Epidermal melanocyte (primary cell): ENCODE measurements around the gene RXFP1.
"Not testable (repeated sequence)": the region's sequence is repeated elsewhere in the genome, so short reads cannot be mapped to it uniquely, and the experiment has no call there.

ENCODE experiments used
- DNase-seq: peaks from one replicate; pipeline ENCODE4 v3.0.0; 2011; ENCODE audit warnings: low spot score; ENCODE audit not compliant: insufficient read length

RXFP1 gene

DNA sequence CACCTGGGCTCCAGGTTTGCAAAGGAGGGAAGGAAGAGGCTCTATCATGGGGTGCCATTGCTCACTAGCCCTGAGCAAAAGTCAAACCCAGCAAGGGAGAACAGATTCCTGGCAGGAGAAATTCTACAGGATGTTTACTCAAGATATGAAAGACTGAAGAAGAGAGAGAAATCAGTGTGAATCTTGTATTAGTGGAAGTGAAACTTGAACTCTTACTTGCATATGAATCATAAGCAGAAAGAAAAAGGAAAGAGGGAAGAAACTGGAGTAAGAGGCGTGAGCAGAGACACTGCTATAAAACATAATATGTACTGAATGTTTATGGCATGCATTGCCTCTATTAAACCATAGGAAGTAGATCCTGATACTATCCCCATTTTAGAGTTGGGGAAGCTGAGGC is 89.1 kb downstream of the RXFP1 start:
- DNase-seq = no peak

DNA sequence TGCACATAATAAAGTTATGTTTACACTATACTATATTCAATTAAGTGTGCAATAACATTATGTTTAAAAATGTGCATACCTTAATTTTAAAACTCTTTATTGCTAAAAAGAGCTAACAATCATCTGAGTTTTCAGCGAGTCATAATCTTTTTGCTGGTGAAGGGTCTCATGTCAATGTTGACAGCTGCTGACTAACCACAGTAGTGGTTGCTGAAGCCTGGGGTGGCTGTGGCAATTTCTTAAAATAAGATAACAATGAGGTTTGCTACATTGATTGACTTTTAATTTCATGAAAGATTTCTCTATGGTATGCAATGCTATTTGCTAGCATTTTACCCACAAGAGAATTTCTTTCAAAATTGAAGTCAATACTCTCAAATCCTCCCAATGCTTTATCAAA is 91.4 kb downstream of the RXFP1 start:
- no peak for DNase-seq

DNA sequence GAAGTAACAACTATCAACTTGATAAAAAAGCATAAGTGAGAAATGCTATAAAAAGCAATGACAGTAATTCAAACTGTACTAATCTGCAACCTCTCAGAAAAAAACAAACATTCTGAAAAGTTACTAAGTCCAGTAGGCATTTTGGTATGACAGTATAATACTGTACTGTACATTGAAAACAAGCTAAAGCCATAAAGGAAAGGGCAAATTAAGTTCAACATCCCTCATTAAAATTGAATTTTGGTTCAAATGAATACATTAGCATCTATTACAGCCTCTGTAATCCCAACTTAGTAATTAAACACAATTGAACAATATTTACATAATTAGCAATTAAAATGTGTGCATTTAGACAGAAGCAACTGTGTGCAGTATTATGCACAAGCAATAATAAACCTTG is 96.3 kb downstream of the RXFP1 start:
- DNase-seq = no peak

DNA sequence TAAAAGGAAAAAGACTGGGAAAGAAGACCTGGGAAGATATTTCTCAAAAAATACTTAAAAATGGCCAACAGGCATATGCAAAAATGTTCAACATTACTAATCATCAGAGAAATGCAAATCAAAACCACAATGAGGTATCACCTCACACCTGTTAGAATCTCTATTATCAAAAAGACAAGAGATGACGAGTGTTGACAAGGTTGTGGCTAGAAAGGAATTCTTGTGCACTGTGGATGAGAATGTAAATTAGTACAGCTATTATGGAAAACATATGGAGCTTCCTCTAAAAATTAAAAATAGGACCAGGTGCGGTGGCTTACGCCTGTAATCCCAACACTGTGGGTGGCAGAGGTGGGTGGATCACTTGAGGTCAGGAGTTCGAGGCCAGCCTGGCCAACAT is 100.0 kb downstream of the RXFP1 start:
- DNase-seq = no peak

DNA sequence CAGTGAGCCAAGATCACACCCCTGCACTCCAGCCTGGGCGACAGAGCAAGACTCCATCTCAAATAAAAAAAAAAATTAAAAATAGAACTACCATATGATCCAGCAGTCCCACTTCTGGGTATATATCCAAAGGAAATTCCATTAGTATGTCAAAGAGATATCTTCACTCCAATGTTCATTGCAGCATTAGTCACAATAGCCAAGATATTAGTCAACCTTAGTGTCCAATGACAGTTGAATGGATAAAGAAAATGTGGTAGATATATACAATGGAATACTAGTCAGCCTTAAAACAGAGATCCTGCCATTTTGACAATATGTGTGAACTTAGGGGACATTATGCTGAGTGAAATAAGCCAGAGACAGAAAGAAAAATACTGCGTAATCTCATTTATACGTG is 100.6 kb downstream of the RXFP1 start:
- no peak for DNase-seq

DNA sequence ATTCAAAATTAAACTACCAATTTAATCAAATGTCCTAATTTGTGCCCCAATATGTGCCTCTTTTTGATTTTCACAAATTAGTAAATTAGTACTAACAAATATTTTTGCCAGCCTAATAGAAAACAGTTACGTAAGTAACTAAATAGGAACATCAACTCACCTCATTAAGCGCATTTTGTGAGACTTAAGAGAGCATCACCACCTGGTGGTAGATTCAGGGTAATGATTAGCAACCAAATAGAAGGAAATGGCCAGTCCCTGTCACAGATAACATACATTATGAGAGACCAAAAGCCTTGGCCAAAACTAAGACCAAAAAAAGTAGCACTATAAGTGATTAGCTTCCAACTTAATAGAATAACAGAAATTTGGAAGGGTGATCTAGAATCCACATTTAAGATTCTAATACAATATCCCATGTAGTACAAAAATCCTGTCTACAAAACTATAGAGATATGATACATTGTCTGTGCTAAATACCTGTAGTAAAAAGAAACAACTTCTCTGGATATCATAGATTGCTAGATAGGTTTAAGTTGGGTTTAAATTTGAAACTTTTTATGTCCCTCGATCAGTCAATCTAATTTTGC is 103.3 kb downstream of the RXFP1 start:
- DNase-seq = peak; percentile 27

DNA sequence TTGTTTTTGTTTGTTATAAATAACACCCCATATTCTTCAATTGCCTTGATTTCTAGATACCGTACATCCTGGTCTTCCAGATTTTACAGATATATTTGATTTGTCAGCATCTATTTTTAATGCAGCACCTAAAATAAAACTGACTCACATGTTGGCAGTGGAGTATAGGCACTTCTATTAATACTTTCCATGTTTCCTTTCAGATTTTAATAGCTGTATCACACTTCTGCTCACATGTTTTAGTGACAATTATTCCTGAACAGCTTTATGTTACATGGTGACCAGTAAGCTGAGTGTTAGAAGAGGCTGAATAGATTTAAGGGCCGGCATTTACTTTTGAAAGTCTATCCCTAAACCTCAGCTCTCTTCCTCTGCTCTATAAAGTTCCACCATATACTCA is 103.9 kb downstream of the RXFP1 start:
- DNase-seq = no peak

DNA sequence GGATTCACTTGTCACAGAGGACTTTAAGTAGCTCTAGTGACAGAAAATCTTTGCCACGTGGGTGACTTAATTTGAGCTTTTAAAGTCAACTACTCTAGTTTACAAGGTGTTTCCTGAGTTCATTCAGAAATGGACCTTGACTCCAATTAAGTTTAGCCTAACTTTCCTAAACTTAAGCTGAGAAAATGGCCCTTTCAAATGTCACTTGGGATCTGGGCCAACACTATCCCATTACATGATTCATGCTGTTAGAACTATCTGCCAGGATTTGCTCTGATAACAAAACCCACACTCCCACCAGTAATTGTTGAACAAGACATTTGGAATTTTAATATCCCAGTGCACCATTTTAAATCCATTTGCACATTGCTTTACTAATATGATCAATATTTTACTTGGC is 109.2 kb downstream of the RXFP1 start:
- no peak for DNase-seq

DNA sequence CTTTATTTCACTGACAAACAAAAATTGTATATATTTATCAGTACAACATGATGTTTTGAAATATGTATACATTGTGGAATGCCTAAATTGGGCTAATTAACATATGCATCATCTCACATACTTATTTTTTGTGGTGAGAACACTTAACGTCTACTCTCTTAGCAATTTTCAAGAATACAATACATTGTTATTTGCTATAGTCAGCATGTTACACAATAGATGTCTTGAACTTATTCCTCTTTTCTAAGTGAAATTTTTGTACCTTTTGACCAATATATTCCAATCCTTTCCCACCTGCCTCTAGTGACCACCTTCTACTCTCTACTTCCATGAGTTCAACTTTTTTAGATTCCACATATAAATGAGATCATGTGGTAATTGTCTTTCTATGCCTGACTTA is 114.9 kb downstream of the RXFP1 start:
- no peak for DNase-seq

DNA sequence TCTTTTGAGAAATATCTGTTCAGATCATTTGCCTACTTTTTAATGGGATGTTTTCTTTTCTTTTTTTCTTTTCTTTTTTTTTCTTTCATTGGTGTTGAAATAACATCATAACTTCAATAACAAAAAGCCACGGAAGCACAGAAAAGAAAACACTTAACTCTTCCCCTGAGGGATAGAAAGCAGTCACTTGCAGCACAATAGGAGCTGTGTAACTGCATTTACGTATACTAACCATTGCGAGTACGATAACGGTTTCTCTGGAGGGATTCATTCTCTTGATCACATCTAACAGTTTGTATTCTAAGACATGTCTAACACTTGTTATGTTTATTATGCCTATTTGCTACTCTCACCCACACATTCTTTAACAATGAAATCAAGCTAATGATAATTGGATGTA is 122.7 kb downstream of the RXFP1 start:
- DNase-seq = no peak

DNA sequence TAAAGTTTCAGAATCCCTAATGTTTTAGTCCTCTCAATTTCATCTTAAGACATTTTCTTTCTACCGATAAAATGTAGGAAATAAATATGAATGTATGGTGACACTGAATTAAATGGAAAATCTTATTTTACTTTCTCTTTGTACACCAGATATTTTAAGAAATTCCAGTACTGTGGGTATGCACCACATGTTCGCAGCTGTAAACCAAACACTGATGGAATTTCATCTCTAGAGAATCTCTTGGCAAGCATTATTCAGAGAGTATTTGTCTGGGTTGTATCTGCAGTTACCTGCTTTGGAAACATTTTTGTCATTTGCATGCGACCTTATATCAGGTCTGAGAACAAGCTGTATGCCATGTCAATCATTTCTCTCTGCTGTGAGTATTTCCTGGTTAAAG is 123.1 kb downstream of the RXFP1 start:
- no peak for DNase-seq

DNA sequence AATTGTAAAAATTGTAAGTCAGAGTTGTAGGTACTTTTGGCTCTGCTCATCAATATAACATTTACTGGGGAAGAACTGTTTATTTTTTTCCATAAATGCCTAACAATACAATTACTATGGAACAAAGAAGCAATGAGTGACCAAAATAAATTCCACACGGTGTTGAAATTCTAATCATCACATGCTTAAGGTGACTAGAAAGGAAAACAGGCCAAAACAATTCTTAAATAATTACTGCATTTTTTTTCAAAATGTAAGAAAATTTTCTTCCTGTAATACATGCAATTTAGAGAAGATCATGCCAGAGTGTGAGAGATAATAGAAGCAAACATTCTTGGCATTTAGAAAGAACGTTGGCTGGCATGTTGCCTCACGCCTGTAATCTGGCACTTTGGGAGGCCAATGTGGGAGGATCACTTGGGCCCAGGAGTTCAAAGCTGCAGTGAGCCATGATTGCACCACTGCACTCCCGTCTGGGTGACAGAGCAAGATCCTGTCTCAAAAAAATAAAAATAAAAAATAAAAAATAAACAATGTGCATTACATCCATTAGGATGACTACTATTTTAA is 127.5 kb downstream of the RXFP1 start:
- no peak for DNase-seq

DNA sequence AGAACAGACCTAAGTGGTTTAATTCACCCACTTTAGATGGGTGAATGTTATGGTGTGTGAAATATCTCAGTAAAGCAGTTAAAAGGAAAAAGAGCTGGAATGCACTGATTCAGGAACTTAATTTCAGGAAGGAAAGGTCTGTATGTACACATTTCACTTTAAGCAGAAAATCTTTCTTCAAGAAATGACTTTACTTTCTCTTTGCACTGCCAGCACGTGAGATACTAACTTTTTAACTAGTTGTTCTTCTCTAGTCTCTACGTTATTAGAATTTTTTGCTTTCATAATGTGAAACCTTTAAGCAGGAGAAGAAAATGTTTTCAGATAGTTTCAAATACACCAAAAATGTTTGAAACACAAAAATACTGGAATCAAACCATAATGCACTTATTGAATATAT is 131.2 kb downstream of the RXFP1 start:
- no peak for DNase-seq

DNA sequence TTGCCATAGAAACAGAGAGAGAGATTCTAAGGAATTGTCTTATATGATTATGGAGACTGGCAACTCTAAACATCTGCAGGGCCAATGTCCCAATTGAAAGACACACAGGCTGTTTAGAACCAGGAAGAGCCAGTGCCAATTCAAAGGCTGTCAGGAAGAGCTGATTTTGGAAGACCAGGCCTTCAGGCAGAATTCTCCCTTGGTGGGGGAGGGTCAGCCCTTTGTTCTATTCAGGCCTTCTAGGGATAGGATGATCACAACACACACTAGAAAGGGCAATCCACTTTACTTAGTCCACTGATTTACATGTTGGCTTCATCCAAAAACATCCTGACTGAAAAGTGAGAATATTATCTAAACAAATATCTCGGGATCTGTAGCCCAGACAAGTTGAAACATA is 134.8 kb downstream of the RXFP1 start:
- DNase-seq = no peak

DNA sequence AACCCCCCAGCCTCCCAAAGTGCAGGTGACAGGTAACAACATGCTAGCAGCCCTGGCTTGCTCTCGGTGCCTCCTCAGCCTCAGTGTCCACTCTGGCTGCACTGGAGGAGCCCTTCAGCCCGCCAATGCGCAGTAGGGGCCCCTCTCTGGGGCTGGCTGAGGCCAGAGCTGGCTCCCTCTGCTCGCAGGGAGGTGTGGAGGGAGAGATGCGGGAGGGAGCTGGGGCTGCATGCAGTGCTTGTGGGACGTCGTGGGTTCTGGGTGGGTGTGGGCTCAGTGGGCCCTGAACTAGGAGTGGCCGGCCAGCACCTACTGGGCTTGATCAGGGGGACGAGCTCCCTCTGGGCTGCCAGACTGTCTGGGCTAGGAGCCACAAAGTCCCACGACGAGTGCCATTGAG is 135.6 kb downstream of the RXFP1 start:
- no peak for DNase-seq

DNA sequence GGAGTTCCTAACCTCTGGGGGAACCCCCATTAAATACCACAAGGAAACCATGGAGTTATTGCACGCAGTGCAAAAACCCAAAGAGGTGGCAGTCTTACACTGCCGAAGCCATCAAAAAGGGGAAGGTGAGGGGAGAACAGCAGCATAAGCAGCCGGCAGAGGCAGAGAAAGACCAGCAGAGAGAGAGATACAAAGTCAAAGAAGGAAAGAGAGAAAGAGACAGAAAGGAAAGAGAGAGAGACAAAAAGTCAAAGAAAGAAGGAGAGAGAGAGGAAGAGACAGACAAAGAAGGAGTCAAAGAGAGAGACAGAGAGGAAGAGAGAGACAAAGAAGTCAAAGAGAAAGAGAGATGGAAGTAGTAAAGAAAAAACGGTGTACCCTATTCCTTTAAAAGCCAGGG is 141.6 kb downstream of the RXFP1 start:
- DNase-seq = not testable (repeated sequence)

DNA sequence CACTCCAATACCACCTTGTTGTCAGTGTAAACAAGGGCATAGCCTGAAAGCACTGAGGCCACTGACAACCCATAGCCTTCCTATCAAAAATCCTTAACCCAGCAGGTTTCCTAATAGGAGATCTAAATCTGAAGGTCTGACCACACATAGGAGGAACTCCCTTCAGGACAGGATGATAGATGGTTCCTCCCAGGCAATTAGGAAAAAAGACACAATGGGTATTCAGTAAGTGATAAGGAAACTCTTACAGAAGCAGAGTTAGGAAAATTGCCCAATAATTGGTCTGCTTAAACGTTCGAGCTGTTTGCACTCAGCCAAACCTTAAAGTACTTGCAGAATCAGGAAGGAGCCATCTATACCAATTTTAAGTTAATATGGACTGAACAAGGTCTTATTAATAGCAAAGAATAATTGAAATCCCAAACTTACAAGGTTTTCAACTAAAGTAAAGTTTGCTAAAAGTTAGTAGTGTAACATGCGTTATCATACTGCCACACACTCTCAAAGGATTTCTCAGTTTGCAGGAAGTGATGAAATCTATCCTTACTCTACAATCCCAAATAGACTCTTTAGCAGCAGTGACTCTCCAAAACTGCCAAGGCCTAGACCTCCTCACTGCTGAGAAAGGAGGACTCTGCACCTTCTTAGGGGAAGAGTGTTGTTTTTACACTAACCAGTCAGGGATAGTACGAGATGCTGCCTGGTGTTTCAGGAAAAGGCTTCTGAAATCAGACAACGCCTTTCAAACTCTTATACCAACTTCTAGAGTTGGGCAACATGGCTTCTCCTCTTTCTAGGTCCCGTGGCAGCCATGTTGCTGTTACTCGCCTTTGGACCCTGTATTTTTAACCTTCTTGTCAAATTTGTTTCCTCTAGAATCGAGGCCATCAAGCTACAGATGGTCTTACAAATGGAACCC is 142.3 kb downstream of the RXFP1 start:
- not testable (repeated sequence) for DNase-seq

DNA sequence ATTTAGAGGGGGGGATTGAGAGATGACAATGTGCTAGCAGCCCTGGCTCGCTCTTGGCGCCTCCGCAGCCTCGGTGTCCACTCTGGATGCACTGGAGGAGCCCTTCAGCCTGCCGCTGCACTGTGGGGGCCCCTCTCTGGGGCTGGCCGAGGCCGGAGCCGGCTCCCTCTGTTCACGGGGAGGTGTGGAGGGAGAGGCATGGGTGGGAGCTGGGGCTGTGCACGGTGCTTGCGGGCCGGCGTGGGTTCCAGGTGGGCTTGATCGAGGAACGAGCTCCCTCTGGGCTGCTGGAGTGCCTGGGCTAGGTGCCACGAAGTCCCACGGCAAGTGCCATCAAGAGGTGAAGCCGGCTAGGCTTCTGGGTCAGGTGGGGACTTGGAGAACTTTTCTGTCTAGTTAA is 143.1 kb downstream of the RXFP1 start:
- DNase-seq = no peak

DNA sequence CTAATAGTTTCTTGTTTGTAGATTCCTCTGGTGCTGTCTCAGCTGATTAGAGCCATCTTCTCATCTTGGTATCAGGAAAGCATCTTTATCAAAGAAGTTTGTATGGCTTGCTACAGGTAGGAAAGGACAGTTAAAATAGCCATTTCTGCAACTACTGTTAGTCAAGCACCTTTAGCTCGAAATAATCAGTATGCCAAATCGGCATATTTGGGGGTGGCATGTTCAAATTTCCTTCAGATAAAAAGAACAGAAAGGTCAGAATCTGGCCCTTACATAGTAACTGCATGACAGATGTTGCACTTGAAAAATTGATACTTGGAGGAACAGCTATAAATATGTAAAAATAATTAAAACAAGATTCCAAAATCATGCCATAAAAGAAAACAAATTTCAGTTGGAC is 145.2 kb downstream of the RXFP1 start:
- DNase-seq = no peak

DNA sequence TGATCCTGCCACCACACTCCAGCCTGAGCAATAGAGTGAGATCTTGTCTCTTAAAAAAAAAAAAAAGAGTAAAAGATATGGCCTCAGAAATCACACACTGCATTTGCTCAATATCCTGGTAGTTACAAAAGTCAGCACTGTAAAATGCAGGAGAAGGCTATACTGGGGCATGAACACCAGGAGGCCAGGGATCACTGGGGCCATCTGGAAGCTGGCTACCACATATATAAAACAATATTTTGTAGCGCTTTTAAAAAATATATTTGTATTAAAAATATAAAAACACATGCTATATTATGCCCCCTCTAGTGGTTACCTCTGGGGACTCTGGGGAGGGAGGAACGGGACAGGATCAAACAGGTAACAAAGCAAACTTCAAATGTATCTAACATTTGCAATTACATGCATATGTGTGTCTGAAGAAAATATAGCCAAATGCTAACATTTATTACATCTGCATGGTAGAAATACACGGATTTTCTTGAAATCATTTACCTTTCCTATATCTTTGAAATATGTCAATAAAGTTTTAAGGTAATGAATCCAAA is 146.0 kb downstream of the RXFP1 start:
- DNase-seq = no peak

DNA sequence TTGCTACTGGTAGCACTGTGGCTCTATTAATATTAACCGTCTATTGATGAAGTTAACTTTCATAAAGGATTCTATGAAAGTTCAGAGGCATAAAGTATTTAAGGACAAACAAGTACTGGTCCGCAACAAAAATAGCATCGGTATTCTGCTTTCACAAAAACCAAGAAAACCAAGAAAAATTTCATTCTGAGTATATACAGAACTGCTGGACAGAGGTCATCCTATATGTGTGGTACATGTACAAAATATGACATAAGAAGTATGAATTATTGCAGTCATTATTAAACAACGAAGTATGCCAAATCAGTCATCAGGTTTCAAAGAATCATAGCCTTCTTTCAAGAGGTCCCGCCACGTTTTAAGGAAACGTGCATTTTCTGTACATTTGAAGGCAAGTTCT is 147.6 kb downstream of the RXFP1 start:
- DNase-seq = no peak

DNA sequence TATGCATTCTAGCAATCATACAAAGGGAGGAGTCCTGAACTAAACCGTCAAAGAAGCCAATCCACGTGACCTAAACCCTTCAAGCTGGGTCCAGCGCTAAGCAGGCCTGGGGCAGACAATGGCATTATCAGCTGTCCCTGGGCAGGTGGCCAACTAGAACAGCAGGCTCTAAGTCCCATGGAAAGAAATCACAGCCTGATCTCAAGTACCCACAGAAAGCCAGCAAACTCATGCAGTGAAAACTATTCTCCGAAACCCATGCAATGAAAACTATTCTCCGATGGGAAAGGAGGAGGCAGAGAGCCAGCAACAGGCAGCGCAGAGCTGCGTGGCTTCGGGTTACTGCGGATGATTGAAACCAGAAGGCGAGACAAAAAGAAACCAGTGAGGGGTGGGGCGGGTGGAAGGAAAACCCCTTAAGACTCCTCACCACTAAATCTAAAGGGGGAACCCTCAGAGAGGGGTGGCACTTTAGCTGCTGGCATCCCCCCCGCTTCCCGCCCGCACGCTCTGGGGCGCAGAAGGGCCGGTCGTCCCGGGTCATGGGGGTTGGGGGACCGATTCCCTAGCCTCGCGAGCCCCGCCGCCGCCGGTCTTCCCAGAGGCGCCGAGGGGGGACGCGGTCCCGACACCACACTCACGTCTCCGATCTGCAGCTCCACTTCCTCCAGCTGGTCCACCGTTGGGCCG is 149.4 kb downstream of the RXFP1 start:
- peak; percentile 43 for DNase-seq
